HL-60 (cell line): ENCODE measurements around the gene TRIB2.

Source experiments
- DNase-seq, 2 experiments: peaks; one replicate each; pipeline ENCODE4 v3.0.0-alpha.2; 2010 to 2020; ENCODE audit warnings: low read depth in 1 of 2, low spot score in 1 of 2
- H3K27ac ChIP-seq: fragments of 250-450 bp; sonication (Bioruptor Pico); replicated peaks from 2 replicates; pipeline ENCODE4 v1.5.1; 2020; ENCODE audit warnings: mild to moderate bottlenecking, moderate library complexity
- H3K27me3 ChIP-seq: fragments of 250-450 bp; sonication (Bioruptor Pico); 2 replicates; pipeline ENCODE4 v1.5.1; 2021; ENCODE audit warnings: mild to moderate bottlenecking, moderate library complexity; ENCODE audit not compliant: insufficient read depth, poor library complexity, severe bottlenecking
- H3K4me3 ChIP-seq: replicated peaks from 2 replicates; pipeline ENCODE4 v1.5.1; 2011; ENCODE audit warnings: mild to moderate bottlenecking, control low read depth, low read length; ENCODE audit not compliant: insufficient read depth
- GABPA ChIP-seq: IDR thresholded peaks from 2 replicates; pipeline ENCODE4 v1.6.1; 2012; ENCODE audit warnings: low read depth
- POLR2AphosphoS5 ChIP-seq: IDR thresholded peaks from 2 replicates; pipeline ENCODE4 v1.6.1; 2012; ENCODE audit warnings: low read depth
- SPI1 ChIP-seq: IDR thresholded peaks from 2 replicates; pipeline ENCODE4 v1.6.1; 2012; ENCODE audit warnings: low read depth, mild to moderate bottlenecking, borderline replicate concordance
- TF ChIP-seq, protein P1 (sequence below): IDR thresholded peaks from 2 replicates; pipeline ENCODE4 v1.6.1; 2012; ENCODE audit warnings: low read depth; ENCODE audit not compliant: insufficient replicate concordance
- TF ChIP-seq, protein P2 (sequence below): IDR thresholded peaks from one replicate; pipeline ENCODE4 v1.5.1; 2011; ENCODE audit warnings: low read length, control low read depth, inconsistent platforms; ENCODE audit not compliant: insufficient read depth

TRIB2 gene

DNA sequence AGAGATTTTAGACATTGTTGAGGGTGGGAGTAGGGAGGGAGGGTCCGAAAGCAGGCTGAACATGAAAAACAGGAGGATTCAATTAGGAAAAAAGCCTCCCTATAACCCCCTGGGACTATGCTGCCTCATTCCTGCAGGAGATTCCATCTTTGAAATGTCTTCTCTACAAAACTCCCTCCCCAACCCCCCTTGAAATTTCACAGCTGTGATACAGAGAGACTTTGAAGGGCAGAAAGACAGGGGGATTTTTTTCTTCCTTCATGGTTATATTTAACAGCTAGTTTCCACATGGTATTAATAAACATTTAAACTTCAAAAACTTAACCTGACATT lies 57.6 kb downstream of the TRIB2 start:
- no peak for DNase-seq
- no peaks in the 10 kb centered on the region for H3K27me3 ChIP-seq
- no peak overlapping the region for H3K27ac ChIP-seq
- no peak overlapping the region for H3K4me3 ChIP-seq
- TF ChIP-seq GABPA (no peak), SPI1 (no peak), POLR2AphosphoS5 (no peak)
- TF ChIP-seq, protein P1, sequence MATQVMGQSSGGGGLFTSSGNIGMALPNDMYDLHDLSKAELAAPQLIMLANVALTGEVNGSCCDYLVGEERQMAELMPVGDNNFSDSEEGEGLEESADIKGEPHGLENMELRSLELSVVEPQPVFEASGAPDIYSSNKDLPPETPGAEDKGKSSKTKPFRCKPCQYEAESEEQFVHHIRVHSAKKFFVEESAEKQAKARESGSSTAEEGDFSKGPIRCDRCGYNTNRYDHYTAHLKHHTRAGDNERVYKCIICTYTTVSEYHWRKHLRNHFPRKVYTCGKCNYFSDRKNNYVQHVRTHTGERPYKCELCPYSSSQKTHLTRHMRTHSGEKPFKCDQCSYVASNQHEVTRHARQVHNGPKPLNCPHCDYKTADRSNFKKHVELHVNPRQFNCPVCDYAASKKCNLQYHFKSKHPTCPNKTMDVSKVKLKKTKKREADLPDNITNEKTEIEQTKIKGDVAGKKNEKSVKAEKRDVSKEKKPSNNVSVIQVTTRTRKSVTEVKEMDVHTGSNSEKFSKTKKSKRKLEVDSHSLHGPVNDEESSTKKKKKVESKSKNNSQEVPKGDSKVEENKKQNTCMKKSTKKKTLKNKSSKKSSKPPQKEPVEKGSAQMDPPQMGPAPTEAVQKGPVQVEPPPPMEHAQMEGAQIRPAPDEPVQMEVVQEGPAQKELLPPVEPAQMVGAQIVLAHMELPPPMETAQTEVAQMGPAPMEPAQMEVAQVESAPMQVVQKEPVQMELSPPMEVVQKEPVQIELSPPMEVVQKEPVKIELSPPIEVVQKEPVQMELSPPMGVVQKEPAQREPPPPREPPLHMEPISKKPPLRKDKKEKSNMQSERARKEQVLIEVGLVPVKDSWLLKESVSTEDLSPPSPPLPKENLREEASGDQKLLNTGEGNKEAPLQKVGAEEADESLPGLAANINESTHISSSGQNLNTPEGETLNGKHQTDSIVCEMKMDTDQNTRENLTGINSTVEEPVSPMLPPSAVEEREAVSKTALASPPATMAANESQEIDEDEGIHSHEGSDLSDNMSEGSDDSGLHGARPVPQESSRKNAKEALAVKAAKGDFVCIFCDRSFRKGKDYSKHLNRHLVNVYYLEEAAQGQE: no peak
- TF ChIP-seq, protein P2, sequence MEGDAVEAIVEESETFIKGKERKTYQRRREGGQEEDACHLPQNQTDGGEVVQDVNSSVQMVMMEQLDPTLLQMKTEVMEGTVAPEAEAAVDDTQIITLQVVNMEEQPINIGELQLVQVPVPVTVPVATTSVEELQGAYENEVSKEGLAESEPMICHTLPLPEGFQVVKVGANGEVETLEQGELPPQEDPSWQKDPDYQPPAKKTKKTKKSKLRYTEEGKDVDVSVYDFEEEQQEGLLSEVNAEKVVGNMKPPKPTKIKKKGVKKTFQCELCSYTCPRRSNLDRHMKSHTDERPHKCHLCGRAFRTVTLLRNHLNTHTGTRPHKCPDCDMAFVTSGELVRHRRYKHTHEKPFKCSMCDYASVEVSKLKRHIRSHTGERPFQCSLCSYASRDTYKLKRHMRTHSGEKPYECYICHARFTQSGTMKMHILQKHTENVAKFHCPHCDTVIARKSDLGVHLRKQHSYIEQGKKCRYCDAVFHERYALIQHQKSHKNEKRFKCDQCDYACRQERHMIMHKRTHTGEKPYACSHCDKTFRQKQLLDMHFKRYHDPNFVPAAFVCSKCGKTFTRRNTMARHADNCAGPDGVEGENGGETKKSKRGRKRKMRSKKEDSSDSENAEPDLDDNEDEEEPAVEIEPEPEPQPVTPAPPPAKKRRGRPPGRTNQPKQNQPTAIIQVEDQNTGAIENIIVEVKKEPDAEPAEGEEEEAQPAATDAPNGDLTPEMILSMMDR: no peak

DNA sequence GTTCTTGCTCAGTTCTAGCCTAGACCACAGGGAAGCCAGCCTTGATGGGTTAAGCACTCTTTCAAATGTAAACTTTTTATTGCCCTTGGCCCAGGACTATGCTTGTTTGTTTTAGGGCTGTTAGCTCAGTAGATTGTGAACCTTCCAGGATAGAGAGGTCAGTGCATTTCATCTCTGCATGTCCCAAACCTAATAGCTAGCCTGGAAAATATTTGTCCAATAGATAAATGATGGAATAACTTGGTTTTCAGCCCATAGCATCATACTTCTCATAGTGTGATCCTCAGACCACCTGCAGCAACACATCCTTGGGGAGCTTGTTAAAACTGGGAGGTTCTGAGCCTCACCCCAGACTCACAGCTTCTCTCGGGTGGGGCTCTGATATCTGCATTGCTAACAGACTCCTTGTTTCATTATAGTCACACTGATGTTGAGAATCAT lies 59.8 kb downstream of the TRIB2 start:
- DNase-seq: no peak
- Histone ChIP-seq H3K27ac (no peak overlapping the region), H3K27me3 (no peaks in the 10 kb centered on the region), H3K4me3 (no peak overlapping the region)
- TF ChIP-seq, protein P1: no peak
- TF ChIP-seq POLR2AphosphoS5 (no peak), SPI1 (no peak), GABPA (no peak)
- TF ChIP-seq, protein P2: no peak

- no peak for DNase-seq
- Histone ChIP-seq H3K4me3 (no peak overlapping the region), H3K27ac (no peak overlapping the region), H3K27me3 (no peaks in the 10 kb centered on the region)
- TF ChIP-seq, protein P1: no peak
- TF ChIP-seq, protein P2: no peak
- TF ChIP-seq POLR2AphosphoS5 (no peak), GABPA (no peak), SPI1 (no peak)
Measured at GRCh38 chr2:12778369-12778768, 61.6 kb downstream of the TRIB2 start.
